Neutrophil (primary cell): ENCODE data around the gene ITPR1.

Experiments
- H3K27ac ChIP-seq: fragments of 200-600 bp; sonication (generic); 2 replicates; pipeline ENCODE4 v1.5.1; 2016; ENCODE audit warnings: mild to moderate bottlenecking, moderate library complexity
- H3K27me3 ChIP-seq: fragments of 200-600 bp; sonication (generic); 2 replicates; pipeline ENCODE4 v1.6.0; 2016; ENCODE audit warnings: mild to moderate bottlenecking
- H3K36me3 ChIP-seq: fragments of 200-600 bp; sonication (generic); 2 replicates; pipeline ENCODE4 v1.5.1; 2017
- H3K4me1 ChIP-seq, 2 experiments: fragments of 200-600 bp in 1 of 2; sonication (generic) in 1 of 2; 1 replicate in 1 of 2; 2 replicates in 1 of 2; pipeline versions ENCODE4 v1.5.1 to v1.6.1; 2013 to 2016; ENCODE audit warnings: low read depth in 1 of 2, low read length in 1 of 2, mild to moderate bottlenecking in 1 of 2, moderate library complexity in 1 of 2; ENCODE audit not compliant: control insufficient read depth in 1 of 2, insufficient read depth in 1 of 2
- H3K4me3 ChIP-seq, 2 experiments: fragments of 200-600 bp in 1 of 2; sonication (generic) in 1 of 2; 1 replicate in 1 of 2; 2 replicates in 1 of 2; pipeline ENCODE4 v1.5.1; 2013 to 2016; ENCODE audit warnings: low read depth in 1 of 2, low read length in 1 of 2, mild to moderate bottlenecking in 1 of 2, moderate library complexity in 1 of 2
- H3K9me3 ChIP-seq: fragments of 200-600 bp; sonication (generic); 2 replicates; pipeline ENCODE4 v1.5.1; 2016
- CTCF ChIP-seq: fragments of 200-600 bp; sonication (generic); IDR thresholded peaks from 2 replicates; pipeline ENCODE4 v1.5.1; 2016; ENCODE audit warnings: antibody characterized with exemption

The ITPR1 gene

GRCh38 chr3:4833471-4833870, 340.3 kb downstream of the ITPR1 start:
- Histone ChIP-seq H3K36me3 (no peaks in the 10 kb centered on the region), H3K4me3 (no peak overlapping the region), H3K27me3 (no peaks in the 10 kb centered on the region), H3K9me3 (no peaks in the 10 kb centered on the region), H3K27ac (no peak overlapping the region), H3K4me1 (peaks cover 36% of the 10 kb centered on the region in 2 experiments)
- TF ChIP-seq CTCF, result no peak

- Histone ChIP-seq H3K27me3 (no peaks in the 10 kb centered on the region), H3K36me3 (no peaks in the 10 kb centered on the region), H3K4me1 (peaks cover 27% of the 10 kb centered on the region in 2 experiments), H3K4me3 (no peak overlapping the region), H3K27ac (no peak overlapping the region), H3K9me3 (no peaks in the 10 kb centered on the region)
- no peak for TF ChIP-seq CTCF
Measured at GRCh38 chr3:4834403-4834866, 341.3 kb downstream of the ITPR1 start.

- Histone ChIP-seq H3K27me3 (no peaks in the 10 kb centered on the region), H3K4me3 (no peak overlapping the region), H3K27ac (no peak overlapping the region), H3K36me3 (no peaks in the 10 kb centered on the region), H3K4me1 (peaks cover 17% of the 10 kb centered on the region in 2 experiments), H3K9me3 (no peaks in the 10 kb centered on the region)
- no peak for TF ChIP-seq CTCF
Measured at GRCh38 chr3:4835616-4836043, 342.5 kb downstream of the ITPR1 start.

GRCh38 chr3:4836516-4836915, 343.4 kb downstream of the ITPR1 start:
- H3K9me3 ChIP-seq, result no peaks in the 10 kb centered on the region
- no peaks in the 10 kb centered on the region for H3K27me3 ChIP-seq
- TF ChIP-seq CTCF, result no peak
- H3K4me1 ChIP-seq, result peaks cover 8% of the 10 kb centered on the region in 2 experiments
- H3K27ac ChIP-seq, result no peak overlapping the region
- H3K4me3 ChIP-seq, result no peak overlapping the region
- no peaks in the 10 kb centered on the region for H3K36me3 ChIP-seq

GRCh38 chr3:4837374-4837930, 344.3 kb downstream of the ITPR1 start:
- H3K9me3 ChIP-seq, result no peaks in the 10 kb centered on the region
- H3K36me3 ChIP-seq, result no peaks in the 10 kb centered on the region
- TF ChIP-seq CTCF, result no peak
- H3K27me3 ChIP-seq, result no peaks in the 10 kb centered on the region
- H3K4me3 ChIP-seq, result no peak overlapping the region
- H3K4me1 ChIP-seq, result no peaks in the 10 kb centered on the region
- no peak overlapping the region for H3K27ac ChIP-seq
